ENCODE data around the gene DDX24. TPM values are rescaled to one million over a fixed set of nuclear protein-coding genes. Genes with fewer than 3 reads are reported as not detected.

Gene DDX24
- total RNA-seq, 1 experiment from 2014 or later = 174 TPM

GRCh38 chr14:94115058-94115591 is 34.1 kb upstream of the DDX24 start:
- no peak for TF ChIP-seq E2F1 (CRISPR knock-in tag; IDR thresholded peaks at IDR 0.05)
- no peak for TF ChIP-seq ZNF121 (CRISPR knock-in tag; IDR thresholded peaks at IDR 0.05)
- no peak for TF ChIP-seq ZNF232 (CRISPR knock-in tag; IDR thresholded peaks at IDR 0.05)
- no peak for TF ChIP-seq ETV6 (CRISPR knock-in tag; IDR thresholded peaks at IDR 0.05)
- TF ChIP-seq MYBL2 (CRISPR knock-in tag; IDR thresholded peaks at IDR 0.05) = no peak
- no peak for TF ChIP-seq JAZF1 (CRISPR knock-in tag; IDR thresholded peaks at IDR 0.05)
- TF ChIP-seq USF1 (CRISPR knock-in tag; IDR thresholded peaks at IDR 0.05) = no peak
- TF ChIP-seq ZBTB43 (CRISPR knock-in tag; IDR thresholded peaks at IDR 0.05) = no peak
- TF ChIP-seq ZNF423 (CRISPR knock-in tag; IDR thresholded peaks at IDR 0.05) = no peak
- TF ChIP-seq USF2 (CRISPR knock-in tag; IDR thresholded peaks at IDR 0.05) = no peak
- no peak for TF ChIP-seq HMGA2 (CRISPR knock-in tag; IDR thresholded peaks at IDR 0.05)
- no peak for TF ChIP-seq EMX1 (CRISPR knock-in tag; IDR thresholded peaks at IDR 0.05)
- TF ChIP-seq ZNF138 (CRISPR knock-in tag; conservative IDR thresholded peaks at IDR 0.05) = no peak
- TF ChIP-seq GABPB1 (CRISPR knock-in tag; IDR thresholded peaks at IDR 0.05) = no peak
- no peak for TF ChIP-seq ATF3 (CRISPR knock-in tag; conservative IDR thresholded peaks at IDR 0.05)
- no peak for TF ChIP-seq TEAD1 (CRISPR knock-in tag; IDR thresholded peaks at IDR 0.05)
- TF ChIP-seq STAT6 (CRISPR knock-in tag; conservative IDR thresholded peaks at IDR 0.05; ENCODE audit: low read depth) = no peak
- TF ChIP-seq NR2C2 (CRISPR knock-in tag; IDR thresholded peaks at IDR 0.05) = no peak
- no peak for DNase-seq (ENCODE audit: low spot score)
- Mint-ChIP-seq H3K36me3 (no peaks in the 10 kb centered on the region), H3K9me3 (peaks cover 7% of the 10 kb centered on the region), H3K4me3 (no peak overlapping the region), H3K27me3 (ENCODE audit: low read depth) (peaks cover 10% of the 10 kb centered on the region), H3K27ac (no peak overlapping the region), H3K4me1 (peaks cover 9% of the 10 kb centered on the region; the same call in 1 of the 2 replicates)
- ChIA-PET POLR2A (no interaction called here), CTCF (interaction anchor here (0.6 to 2.6 kb wide), 5 partner anchors 14 to 176 kb away, joined by 3 to 9 read pairs (median 4); partner anchors contain the start of gene IFI27L2)
- ATAC-seq = no peak

GRCh38 chr14:94114589-94115057 is 33.6 kb upstream of the DDX24 start:
- CTCF ChIA-PET = interaction anchor here (0.6 to 2.6 kb wide), 4 partner anchors 15 to 78 kb away, joined by 3 to 9 read pairs (median 6); partner anchors contain the start of gene IFI27L2
- POLR2A ChIA-PET = no interaction called here
- no peak for DNase-seq (ENCODE audit: low spot score)
- Mint-ChIP-seq H3K36me3 (no peaks in the 10 kb centered on the region), H3K4me1 (peaks cover 12% of the 10 kb centered on the region; the same call in 1 of the 2 replicates), H3K4me3 (no peak overlapping the region), H3K27me3 (ENCODE audit: low read depth) (peaks cover 7% of the 10 kb centered on the region), H3K27ac (no peak overlapping the region), H3K9me3 (peaks cover 3% of the 10 kb centered on the region)
- no peak for ATAC-seq
- TF ChIP-seq TCF7 (CRISPR knock-in tag; IDR thresholded peaks at IDR 0.05; ENCODE audit: low read depth) (no peak), ATF6 (CRISPR knock-in tag; IDR thresholded peaks at IDR 0.05) (no peak), ZNF532 (CRISPR knock-in tag; IDR thresholded peaks at IDR 0.05; ENCODE audit: borderline replicate concordance) (no peak)

All from WTC11 (cell line).